HEK293 (cell line): ENCODE measurements around the gene TIMM10.

Experiments
- BCL11A ChIP-seq: fragments of 450-650 bp; formaldehyde crosslinking; IDR thresholded peaks from 2 replicates; pipeline ENCODE4 v1.5.1; 2016; ENCODE audit warnings: low read depth, missing biosample characterization, missing genetic modification characterization
- RBAK ChIP-seq: fragments of 450-650 bp; formaldehyde crosslinking; IDR thresholded peaks from 2 replicates; pipeline ENCODE4 v1.5.1; 2016; ENCODE audit warnings: missing biosample characterization, missing genetic modification characterization
- WT1 ChIP-seq: fragments of 450-650 bp; formaldehyde crosslinking; IDR thresholded peaks from 2 replicates; pipeline ENCODE4 v1.5.1; 2016; ENCODE audit warnings: missing biosample characterization, missing genetic modification characterization
- YY1 ChIP-seq: fragments of 450-650 bp; formaldehyde crosslinking; IDR thresholded peaks from 2 replicates; pipeline ENCODE4 v1.5.1; 2018; ENCODE audit warnings: missing biosample characterization, missing genetic modification characterization
- TF ChIP-seq, protein P1 (sequence below): fragments of 450-650 bp; formaldehyde crosslinking; IDR thresholded peaks from 2 replicates; pipeline ENCODE4 v1.5.1; 2016; ENCODE audit warnings: missing biosample characterization, missing genetic modification characterization

DNA sequence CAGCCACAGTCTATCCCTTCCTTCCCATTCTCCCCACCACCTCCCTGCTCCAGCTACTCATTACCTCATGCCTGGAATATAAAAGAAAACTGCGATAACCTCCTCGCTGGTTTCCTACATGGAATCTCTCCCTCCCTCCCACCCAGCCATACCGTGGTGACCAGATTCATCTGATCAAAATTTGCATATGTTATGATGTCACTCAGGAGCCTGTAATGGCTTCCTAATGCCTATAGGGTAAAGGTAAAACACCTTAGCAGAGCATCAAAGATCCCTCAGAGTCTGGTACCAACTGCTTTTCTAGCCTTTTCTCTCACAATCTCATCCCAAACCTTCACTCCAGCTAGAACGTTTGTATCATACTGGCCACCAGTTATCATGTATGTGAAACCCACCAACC is 50.6 kb downstream of the TIMM10 start:
- TF ChIP-seq BCL11A (tag by site-specific recombination) (no peak), RBAK (tag by site-specific recombination) (no peak), WT1 (tag by site-specific recombination) (no peak), YY1 (no peak)
- TF ChIP-seq, protein P1, sequence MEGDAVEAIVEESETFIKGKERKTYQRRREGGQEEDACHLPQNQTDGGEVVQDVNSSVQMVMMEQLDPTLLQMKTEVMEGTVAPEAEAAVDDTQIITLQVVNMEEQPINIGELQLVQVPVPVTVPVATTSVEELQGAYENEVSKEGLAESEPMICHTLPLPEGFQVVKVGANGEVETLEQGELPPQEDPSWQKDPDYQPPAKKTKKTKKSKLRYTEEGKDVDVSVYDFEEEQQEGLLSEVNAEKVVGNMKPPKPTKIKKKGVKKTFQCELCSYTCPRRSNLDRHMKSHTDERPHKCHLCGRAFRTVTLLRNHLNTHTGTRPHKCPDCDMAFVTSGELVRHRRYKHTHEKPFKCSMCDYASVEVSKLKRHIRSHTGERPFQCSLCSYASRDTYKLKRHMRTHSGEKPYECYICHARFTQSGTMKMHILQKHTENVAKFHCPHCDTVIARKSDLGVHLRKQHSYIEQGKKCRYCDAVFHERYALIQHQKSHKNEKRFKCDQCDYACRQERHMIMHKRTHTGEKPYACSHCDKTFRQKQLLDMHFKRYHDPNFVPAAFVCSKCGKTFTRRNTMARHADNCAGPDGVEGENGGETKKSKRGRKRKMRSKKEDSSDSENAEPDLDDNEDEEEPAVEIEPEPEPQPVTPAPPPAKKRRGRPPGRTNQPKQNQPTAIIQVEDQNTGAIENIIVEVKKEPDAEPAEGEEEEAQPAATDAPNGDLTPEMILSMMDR = no peak
